Transverse colon (tissue), 4 donors: ENCODE measurements around the gene PLCL2.

Source experiments
- CTCF ChIP-seq, 5 experiments: fragments of 200-600 bp in 3 of 5; fragments of 450-650 bp in 2 of 5; sonication (generic) in 3 of 5; IDR thresholded peaks; 1 replicate in 2 of 5; 2 replicates in 3 of 5; pipeline ENCODE4 v1.5.1; 2016 to 2017; ENCODE audit warnings: antibody characterized with exemption in 5 of 5, inconsistent platforms in 3 of 5, mild to moderate bottlenecking in 2 of 5, moderate library complexity in 1 of 5
- POLR2A ChIP-seq: fragments of 450-650 bp; IDR thresholded peaks from one replicate; pipeline ENCODE4 v1.6.1; 2016; ENCODE audit warnings: antibody characterized with exemption, mild to moderate bottlenecking, moderate library complexity
- POLR2AphosphoS5 ChIP-seq, 3 donors: sonication (generic); formaldehyde crosslinking; IDR thresholded peaks; one replicate each; pipeline ENCODE4 v1.6.1; 2016; ENCODE audit warnings: antibody characterized with exemption in 3 of 3

- no peak for TF ChIP-seq CTCF (IDR thresholded peaks at IDR 0.05)
- TF ChIP-seq POLR2AphosphoS5 (IDR thresholded peaks at IDR 0.05): no peak
- no peak for TF ChIP-seq POLR2A
Observed at GRCh38 chr3:17074559-17074958, 189.8 kb downstream of the PLCL2 start.
